ENCODE results near the gene DRG2. TPM values are rescaled to one million over a fixed set of nuclear protein-coding genes. Genes with fewer than 3 reads are reported as not detected.

The DRG2 gene
- polyA plus RNA-seq, 1 of the 3 experiments (the other 2 are of a cell fraction), result 39.9 TPM

DNA sequence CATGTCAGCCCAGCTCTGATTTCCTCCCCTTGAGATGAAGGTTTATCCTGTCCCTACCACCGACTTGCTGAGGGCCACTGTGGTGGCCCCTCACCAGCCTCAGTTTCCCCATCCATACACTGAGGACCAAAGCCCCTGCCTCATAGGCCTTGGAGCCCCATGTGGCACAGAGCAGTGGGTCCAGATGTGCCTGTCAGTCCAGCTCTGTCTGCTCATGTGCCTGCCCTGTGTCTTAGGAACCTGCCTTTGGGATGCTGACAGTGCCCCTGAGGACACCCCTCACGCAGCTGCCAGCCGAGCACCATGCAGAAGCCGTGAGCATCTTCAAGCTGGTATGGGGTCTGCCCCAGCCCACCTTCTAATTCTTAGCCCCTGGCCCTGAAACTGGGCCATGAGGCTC, 56.5 kb downstream of the DRG2 start (continued):
- TF ChIP-seq RFX5 (IDR thresholded peaks at IDR 0.05; ENCODE audit: low read length) (no peak), EP300 (IDR thresholded peaks at IDR 0.05; ENCODE audit: borderline replicate concordance in 1 of 2, low read depth in 1 of 2, low read length in 1 of 2) (no peak), CHD2 (IDR thresholded peaks at IDR 0.05; ENCODE audit: low read length, partially characterized antibody) (no peak)

DNA sequence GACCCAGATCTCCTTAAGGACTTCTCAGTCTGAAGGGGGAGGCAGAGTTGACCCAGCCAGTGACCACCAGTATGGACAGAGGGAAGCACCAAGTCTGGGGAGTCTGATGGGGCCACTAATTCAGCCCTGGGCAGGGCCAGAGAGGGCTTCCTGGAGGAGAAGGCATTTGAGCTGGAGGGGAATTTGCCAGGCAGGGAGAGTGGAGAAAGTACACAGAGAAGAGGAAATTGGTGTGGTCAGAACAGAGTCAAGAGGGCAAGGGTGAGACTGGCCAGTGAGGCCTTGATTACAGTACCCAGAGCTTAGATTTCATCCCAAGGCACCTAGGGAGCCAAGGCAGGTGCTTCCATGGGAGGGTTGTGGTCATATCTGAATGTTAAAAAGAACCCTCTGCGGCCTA, 57.1 kb downstream of the DRG2 start:
- H3F3A ChIP-seq (replicated peaks; ENCODE audit: insufficient read depth), result no peaks in the 10 kb centered on the region
- CTCF ChIA-PET, result interaction anchor here (0.8 to 1.5 kb wide), 4 partner anchors 10 to 269 kb away, joined by 3 to 6 read pairs (median 4); partner anchors contain the start of gene ALKBH5

DNA sequence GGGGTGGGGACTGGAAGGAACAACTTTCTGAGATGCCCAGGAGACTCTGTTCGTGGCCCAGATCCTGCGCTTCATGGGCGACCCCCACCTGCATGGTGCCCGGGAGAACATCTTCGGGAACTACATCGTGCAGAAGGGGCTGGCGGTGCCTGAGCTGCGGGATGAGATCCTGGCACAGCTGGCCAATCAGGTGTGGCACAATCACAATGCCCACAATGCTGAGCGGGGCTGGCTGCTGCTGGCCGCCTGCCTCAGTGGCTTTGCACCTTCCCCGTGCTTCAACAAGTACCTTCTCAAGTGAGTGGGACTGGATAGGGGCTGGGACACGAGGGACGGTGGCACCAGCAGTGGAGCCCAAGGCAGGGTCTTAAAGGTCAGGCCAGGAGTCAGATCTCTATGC, 58.1 kb downstream of the DRG2 start:
- ChIA-PET CTCF (interaction anchor here (0.9 to 1.4 kb wide), 3 partner anchors 8 to 71 kb away, joined by 3 to 4 read pairs (median 3); partner anchors contain the start of gene ALKBH5), POLR2A (no interaction called here)
- no peaks in the 10 kb centered on the region for H3F3A ChIP-seq (replicated peaks; ENCODE audit: insufficient read depth)
- WGBS (ENCODE audit: low lambda C conversion rate), result 85% methylated on average over 11 of the region's 13 CpGs
- no peaks in the 10 kb centered on the region for H3K36me3 ChIP-seq (replicated peaks in 1 of 2; ENCODE audit: control insufficient read depth in 1 of 2, insufficient read depth in 2 of 2, low read length in 1 of 2)
- H3K9ac ChIP-seq, result no peak overlapping the region
- H3K27ac ChIP-seq (ENCODE audit: low read depth in 2 of 2, low read length in 1 of 2), result no peak overlapping the region
- no peaks in the 10 kb centered on the region for H3K79me2 ChIP-seq (ENCODE audit: insufficient read depth)
- H3K4me2 ChIP-seq, result no peak overlapping the region
- no peak for DNase-seq
- no peak overlapping the region for H3K4me3 ChIP-seq (ENCODE audit: low read depth in 2 of 2, low read length in 1 of 2)
- H4K20me1 ChIP-seq (ENCODE audit: insufficient read depth), result no peaks in the 10 kb centered on the region
- no peaks in the 10 kb centered on the region for H3K9me2 ChIP-seq
- no peak overlapping the region for H2AFZ ChIP-seq (ENCODE audit: low read depth)
- peaks cover 0 to 5% of the 10 kb centered on the region in 2 experiments; a peak in 1 of 4 replicates for H3K4me1 ChIP-seq (ENCODE audit: control insufficient read depth in 1 of 2, insufficient read depth in 2 of 2, low read depth in 1 of 2, low read length in 1 of 2)
- no peaks in the 10 kb centered on the region for H3K9me3 ChIP-seq
- no peaks in the 10 kb centered on the region for H3K27me3 ChIP-seq (ENCODE audit: insufficient read depth)
- TF ChIP-seq, protein P1, sequence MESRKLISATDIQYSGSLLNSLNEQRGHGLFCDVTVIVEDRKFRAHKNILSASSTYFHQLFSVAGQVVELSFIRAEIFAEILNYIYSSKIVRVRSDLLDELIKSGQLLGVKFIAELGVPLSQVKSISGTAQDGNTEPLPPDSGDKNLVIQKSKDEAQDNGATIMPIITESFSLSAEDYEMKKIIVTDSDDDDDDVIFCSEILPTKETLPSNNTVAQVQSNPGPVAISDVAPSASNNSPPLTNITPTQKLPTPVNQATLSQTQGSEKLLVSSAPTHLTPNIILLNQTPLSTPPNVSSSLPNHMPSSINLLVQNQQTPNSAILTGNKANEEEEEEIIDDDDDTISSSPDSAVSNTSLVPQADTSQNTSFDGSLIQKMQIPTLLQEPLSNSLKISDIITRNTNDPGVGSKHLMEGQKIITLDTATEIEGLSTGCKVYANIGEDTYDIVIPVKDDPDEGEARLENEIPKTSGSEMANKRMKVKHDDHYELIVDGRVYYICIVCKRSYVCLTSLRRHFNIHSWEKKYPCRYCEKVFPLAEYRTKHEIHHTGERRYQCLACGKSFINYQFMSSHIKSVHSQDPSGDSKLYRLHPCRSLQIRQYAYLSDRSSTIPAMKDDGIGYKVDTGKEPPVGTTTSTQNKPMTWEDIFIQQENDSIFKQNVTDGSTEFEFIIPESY (IDR thresholded peaks at IDR 0.05; ENCODE audit: borderline replicate concordance, low read depth), result no peak
- TF ChIP-seq SMC3 (IDR thresholded peaks at IDR 0.05; ENCODE audit: low read depth, low read length), result no peak
- no peak for TF ChIP-seq MEF2A (IDR thresholded peaks at IDR 0.05; ENCODE audit: borderline replicate concordance, low read depth)
- TF ChIP-seq, protein P2, sequence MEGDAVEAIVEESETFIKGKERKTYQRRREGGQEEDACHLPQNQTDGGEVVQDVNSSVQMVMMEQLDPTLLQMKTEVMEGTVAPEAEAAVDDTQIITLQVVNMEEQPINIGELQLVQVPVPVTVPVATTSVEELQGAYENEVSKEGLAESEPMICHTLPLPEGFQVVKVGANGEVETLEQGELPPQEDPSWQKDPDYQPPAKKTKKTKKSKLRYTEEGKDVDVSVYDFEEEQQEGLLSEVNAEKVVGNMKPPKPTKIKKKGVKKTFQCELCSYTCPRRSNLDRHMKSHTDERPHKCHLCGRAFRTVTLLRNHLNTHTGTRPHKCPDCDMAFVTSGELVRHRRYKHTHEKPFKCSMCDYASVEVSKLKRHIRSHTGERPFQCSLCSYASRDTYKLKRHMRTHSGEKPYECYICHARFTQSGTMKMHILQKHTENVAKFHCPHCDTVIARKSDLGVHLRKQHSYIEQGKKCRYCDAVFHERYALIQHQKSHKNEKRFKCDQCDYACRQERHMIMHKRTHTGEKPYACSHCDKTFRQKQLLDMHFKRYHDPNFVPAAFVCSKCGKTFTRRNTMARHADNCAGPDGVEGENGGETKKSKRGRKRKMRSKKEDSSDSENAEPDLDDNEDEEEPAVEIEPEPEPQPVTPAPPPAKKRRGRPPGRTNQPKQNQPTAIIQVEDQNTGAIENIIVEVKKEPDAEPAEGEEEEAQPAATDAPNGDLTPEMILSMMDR (IDR thresholded peaks at IDR 0.05), result no peak
- TF ChIP-seq RCOR1 (IDR thresholded peaks at IDR 0.05; ENCODE audit: low read length), result no peak
- no peak for TF ChIP-seq CHD2 (IDR thresholded peaks at IDR 0.05; ENCODE audit: low read length, partially characterized antibody)
- TF ChIP-seq FOSL2 (IDR thresholded peaks at IDR 0.05; ENCODE audit: borderline replicate concordance, low read depth), result no peak
- no peak for TF ChIP-seq POLR2AphosphoS5 (IDR thresholded peaks at IDR 0.05; ENCODE audit: low read depth, low read length)
- no peak for TF ChIP-seq USF1 (IDR thresholded peaks at IDR 0.05; ENCODE audit: borderline replicate concordance, low read depth)
- no peak for TF ChIP-seq JUND (IDR thresholded peaks at IDR 0.05)
- no peak for TF ChIP-seq REST (IDR thresholded peaks at IDR 0.05; ENCODE audit: low read depth, low read length)
- no peak for TF ChIP-seq TAF1 (IDR thresholded peaks at IDR 0.05; ENCODE audit: borderline replicate concordance, low read depth, low read length)
- TF ChIP-seq RAD21 (IDR thresholded peaks at IDR 0.05; ENCODE audit: low read length), result no peak

More for the DNA sequence above, 57.1 kb downstream of the DRG2 start:
- TF ChIP-seq ELF1 (IDR thresholded peaks at IDR 0.05) (no peak), TAF1 (IDR thresholded peaks at IDR 0.05; ENCODE audit: borderline replicate concordance, low read depth, low read length) (no peak), JUND (IDR thresholded peaks at IDR 0.05) (no peak), NRF1 (IDR thresholded peaks at IDR 0.05; ENCODE audit: low read depth, low read length) (no peak), EP300 (IDR thresholded peaks at IDR 0.05; ENCODE audit: borderline replicate concordance in 1 of 2, low read depth in 1 of 2, low read length in 1 of 2) (no peak), MXI1 (IDR thresholded peaks at IDR 0.05; ENCODE audit: low read depth, low read length) (no peak), NFIC (IDR thresholded peaks at IDR 0.05; ENCODE audit: borderline replicate concordance) (no peak), RCOR1 (IDR thresholded peaks at IDR 0.05; ENCODE audit: low read length) (no peak), RAD21 (IDR thresholded peaks at IDR 0.05; ENCODE audit: low read length) (no peak)
- Histone ChIP-seq H3K9me2 (no peaks in the 10 kb centered on the region), H3K27me3 (ENCODE audit: insufficient read depth) (no peaks in the 10 kb centered on the region), H2AFZ (ENCODE audit: low read depth) (no peak overlapping the region), H3K36me3 (replicated peaks in 1 of 2; ENCODE audit: control insufficient read depth in 1 of 2, insufficient read depth in 2 of 2, low read length in 1 of 2) (no peaks in the 10 kb centered on the region), H3K4me3 (ENCODE audit: low read depth in 2 of 2, low read length in 1 of 2) (no peak overlapping the region), H3K4me1 (ENCODE audit: control insufficient read depth in 1 of 2, insufficient read depth in 2 of 2, low read depth in 1 of 2, low read length in 1 of 2) (peaks cover 0 to 8% of the 10 kb centered on the region in 2 experiments; a peak in 1 of 4 replicates), H3K9me3 (no peaks in the 10 kb centered on the region), H3K9ac (no peak overlapping the region), H3K27ac (ENCODE audit: low read depth in 2 of 2, low read length in 1 of 2) (no peak overlapping the region), H3K79me2 (ENCODE audit: insufficient read depth) (no peaks in the 10 kb centered on the region), H4K20me1 (ENCODE audit: insufficient read depth) (no peaks in the 10 kb centered on the region), H3K4me2 (no peak overlapping the region)
- POLR2A ChIA-PET, result no interaction called here
- 100% methylated on average over 1 of the region's 1 CpG for WGBS (ENCODE audit: low lambda C conversion rate)
- DNase-seq, result no peak
